Measurements from ENCODE around the gene SLC9C1.

- TF ChIP-seq EP300 (IDR thresholded peaks at IDR 0.05; ENCODE audit: low read depth) (no peak), CTCF (IDR thresholded peaks at IDR 0.05) (no peak), POLR2A (IDR thresholded peaks at IDR 0.05) (no peak)
Measured at GRCh38 chr3:112306825-112307224, 12.8 kb upstream of the SLC9C1 start.
